Measurements from ENCODE around the gene NT5C3B.
"Not testable (repeated sequence)": the region's sequence is repeated elsewhere in the genome, so short reads cannot be mapped to it uniquely, and the experiment has no call there.

The NT5C3B gene

GRCh38 chr17:41835800-41836549, at the start of gene NT5C3B:
NT5C3B (minus strand) TSS chr17:41836232; CDS start chr17:41836193, 39 bp downstream.
- DNase-seq = peak in 1 of 2 experiments; percentile 25

GRCh38 chr17:41885733-41886132, 49.7 kb upstream of the NT5C3B start:
- DNase-seq = no peak

DNA sequence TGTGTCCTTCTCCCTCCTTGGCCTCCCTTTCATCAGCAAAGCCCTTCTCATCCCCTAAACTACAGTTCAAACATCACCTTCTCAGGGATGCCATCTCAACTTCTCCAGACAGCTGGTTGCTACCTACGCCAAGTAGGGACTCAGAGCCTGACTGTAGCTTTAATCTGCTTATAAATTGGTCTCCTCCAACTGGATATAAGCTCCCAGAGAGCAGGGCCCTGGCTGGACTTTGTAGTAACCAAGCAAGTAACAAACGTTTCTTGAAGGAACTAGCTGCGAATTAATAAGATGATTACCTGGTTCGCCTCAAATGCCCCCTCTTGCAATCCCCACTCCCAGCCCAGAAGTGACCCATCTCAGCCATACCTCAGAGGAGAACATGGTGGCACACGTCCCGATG, 46.7 kb upstream of the NT5C3B start:
- no peak for DNase-seq

- DNase-seq = no peak
Observed at GRCh38 chr17:41880130-41880529, 44.1 kb upstream of the NT5C3B start.

- not testable (repeated sequence) for DNase-seq
Observed at GRCh38 chr17:41874293-41874670, 38.2 kb upstream of the NT5C3B start.

GRCh38 chr17:41873559-41874292, 37.7 kb upstream of the NT5C3B start:
- no peak for DNase-seq

DNA sequence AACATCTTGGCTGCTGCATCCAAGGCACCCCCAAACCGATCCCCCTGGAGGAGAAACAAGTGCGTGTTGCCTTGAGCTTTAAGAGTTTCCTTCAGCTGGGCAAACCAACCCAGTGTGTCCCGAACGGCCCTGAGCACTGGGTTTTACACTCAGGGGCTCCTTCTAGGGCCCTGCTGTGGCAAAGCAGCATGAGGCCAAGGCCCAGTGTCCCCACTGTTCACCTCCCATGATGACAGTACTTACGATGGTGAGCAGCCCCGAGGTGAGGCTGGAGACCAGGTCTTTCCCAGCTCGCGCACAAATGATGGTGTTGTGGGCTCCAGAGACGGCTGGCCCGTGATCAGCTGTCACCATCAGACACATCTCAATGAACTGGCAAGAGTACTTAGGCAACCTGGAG, 35.8 kb upstream of the NT5C3B start:
- no peak for DNase-seq

- DNase-seq = no peak
Observed at GRCh38 chr17:41870627-41871026, 34.6 kb upstream of the NT5C3B start.

- DNase-seq = no peak
Observed at GRCh38 chr17:41870097-41870496, 34.1 kb upstream of the NT5C3B start.

- no peak for DNase-seq
Observed at GRCh38 chr17:41869426-41869825, 33.4 kb upstream of the NT5C3B start.

DNA sequence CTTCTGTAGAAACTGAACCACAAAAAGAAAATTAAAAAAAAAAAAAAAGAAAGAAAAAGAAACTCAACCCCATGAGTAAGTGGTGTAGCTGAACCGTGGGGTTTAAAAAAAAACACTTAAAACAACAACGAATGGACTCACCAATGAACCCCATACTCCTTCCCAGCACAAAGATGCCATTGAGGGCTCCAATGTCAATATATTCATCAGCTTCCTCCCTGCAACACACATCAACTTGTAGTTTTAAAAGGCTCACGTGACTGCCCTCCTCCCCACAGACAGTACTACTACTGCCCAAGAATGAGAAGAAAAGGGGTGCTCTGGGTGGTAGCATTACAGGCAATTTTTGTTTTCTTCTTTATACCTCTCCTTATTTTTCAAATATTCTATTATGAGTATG, 32.5 kb upstream of the NT5C3B start:
- no peak for DNase-seq

- no peak for DNase-seq
Observed at GRCh38 chr17:41865596-41865893, 29.5 kb upstream of the NT5C3B start.

- DNase-seq = peak; percentile 81 to 83
Observed at GRCh38 chr17:41864836-41865595, 29.0 kb upstream of the NT5C3B start, which contains the start of gene KLHL11. KLHL11 (minus strand) TSS chr17:41865423; CDS start chr17:41865370, 53 bp downstream.

DNA sequence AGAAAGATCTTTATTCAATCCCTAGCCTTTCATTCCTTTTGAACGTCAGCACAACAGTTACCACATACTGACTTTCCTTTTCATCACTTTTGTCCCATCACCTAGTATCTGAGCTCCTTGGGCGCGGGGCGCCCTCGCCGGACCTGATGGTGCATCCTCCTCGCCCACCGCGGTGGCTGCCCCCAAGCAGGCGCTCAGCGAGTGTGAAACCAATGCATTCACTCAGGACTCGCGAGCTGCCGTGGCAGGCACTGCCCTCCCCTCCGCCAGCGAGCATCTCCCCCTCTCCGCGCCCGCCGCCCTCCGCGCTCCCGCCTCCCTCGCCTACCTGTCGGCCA, 28.4 kb upstream of the NT5C3B start:
- DNase-seq = no peak

DNA sequence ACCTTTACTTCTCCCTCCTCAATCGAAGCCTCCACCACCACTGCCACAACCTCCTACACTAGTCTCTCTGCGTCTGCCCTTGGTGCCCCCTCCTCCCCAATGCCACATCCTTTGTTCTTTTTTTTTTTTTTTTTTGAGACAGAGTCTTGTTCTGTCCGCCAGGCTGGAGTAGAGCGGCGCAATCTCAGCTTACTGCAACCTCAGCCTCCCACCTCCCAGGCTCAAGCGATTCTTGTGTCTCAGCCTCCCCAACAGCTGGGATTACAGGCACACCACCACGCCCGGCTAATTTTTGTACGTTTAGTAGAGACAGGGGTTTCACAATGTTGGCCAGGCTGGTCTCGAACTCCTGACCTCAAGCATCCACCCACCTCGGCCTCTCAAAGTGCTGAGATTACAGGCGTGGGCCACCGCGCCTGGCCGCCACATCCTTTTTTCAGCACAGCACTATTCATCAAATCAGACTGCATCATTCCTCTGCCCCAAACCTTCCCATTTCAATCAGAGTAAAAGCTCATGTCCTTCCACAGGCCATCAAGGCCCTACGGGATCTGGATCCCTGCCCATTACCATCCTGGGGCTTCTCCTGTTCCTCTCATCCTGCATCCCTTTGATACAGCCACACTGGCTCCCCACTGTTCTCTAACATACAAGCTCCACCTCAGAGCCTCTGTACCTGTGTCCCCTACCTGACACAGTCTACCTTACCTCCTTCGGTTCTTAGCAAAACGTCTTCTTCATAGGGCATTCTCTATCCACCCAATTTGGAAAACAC, 27.2 kb upstream of the NT5C3B start:
- DNase-seq = no peak

GRCh38 chr17:41860254-41860931, 24.4 kb upstream of the NT5C3B start:
- DNase-seq = no peak

DNA sequence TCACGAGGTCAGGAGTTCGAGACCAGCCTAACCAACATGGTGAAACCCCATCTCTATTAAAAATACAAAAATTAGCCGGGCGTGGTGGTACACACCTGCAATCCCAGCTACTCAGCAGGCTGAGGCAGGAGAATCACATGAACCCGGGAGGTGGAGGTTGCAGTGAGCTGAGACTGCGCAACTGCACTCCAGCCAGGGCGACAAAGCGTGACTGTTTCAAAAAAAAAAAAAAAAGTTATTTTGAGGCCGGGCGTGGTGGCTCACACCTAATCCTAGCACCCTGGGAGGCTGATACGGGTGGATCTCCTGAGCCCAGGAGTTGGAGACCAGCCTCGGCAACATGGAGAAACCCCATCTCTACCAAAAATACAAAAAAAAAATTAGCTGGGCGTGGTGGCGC, 15.3 kb upstream of the NT5C3B start:
- not testable (repeated sequence) for DNase-seq

GRCh38 chr17:41849251-41849990, 13.4 kb upstream of the NT5C3B start:
- no peak for DNase-seq

- DNase-seq = no peak
Observed at GRCh38 chr17:41848788-41849187, 12.8 kb upstream of the NT5C3B start.

GRCh38 chr17:41844971-41845370, 8.9 kb upstream of the NT5C3B start:
- DNase-seq = no peak

GRCh38 chr17:41840781-41841180, 4.7 kb upstream of the NT5C3B start:
- DNase-seq = not testable (repeated sequence)

GRCh38 chr17:41839448-41839847, 3.4 kb upstream of the NT5C3B start:
- DNase-seq = not testable (repeated sequence)
